Neural cell (in vitro differentiated cells): ENCODE measurements around the gene NARF. TPM values are rescaled to one million over a fixed set of nuclear protein-coding genes. Genes with fewer than 3 reads are reported as not detected.
"Not testable (repeated sequence)": the region's sequence is repeated elsewhere in the genome, so short reads cannot be mapped to it uniquely, and the experiment has no call there.

ENCODE experiments used
- H2AFZ ChIP-seq: fragments of 200-600, 300-800 bp; sonication (generic), shearing (Covaris generic); 2 replicates; pipeline ENCODE4 v1.6.0; 2014; ENCODE audit warnings: low read depth, mild to moderate bottlenecking, antibody characterized with exemption, low read length, moderate library complexity
- H3F3A ChIP-seq: fragments of 200-600 bp; shearing (Covaris generic); 2 replicates; pipeline ENCODE4 v1.6.1; 2016; ENCODE audit warnings: mild to moderate bottlenecking, moderate library complexity, mixed read lengths, antibody characterized with exemption, low read length; ENCODE audit not compliant: insufficient read depth, poor library complexity, severe bottlenecking
- H3K27ac ChIP-seq: fragments of 200-600, 300-800 bp; sonication (generic), shearing (Covaris generic); 2 replicates; pipeline ENCODE4 v1.5.1; 2014; ENCODE audit warnings: mild to moderate bottlenecking, low read length, moderate library complexity
- H3K27me3 ChIP-seq: fragments of 300-800, 200-600 bp; sonication (generic), shearing (Covaris generic); 2 replicates; pipeline ENCODE4 v1.6.0; 2014; ENCODE audit warnings: mild to moderate bottlenecking, low read depth, low read length, moderate library complexity; ENCODE audit not compliant: insufficient read depth
- H3K36me3 ChIP-seq: fragments of 300-800, 200-600 bp; sonication (generic), shearing (Covaris generic); 2 replicates; pipeline ENCODE4 v1.5.1; 2014; ENCODE audit warnings: mild to moderate bottlenecking, antibody characterized with exemption, low read length, moderate library complexity; ENCODE audit not compliant: insufficient read depth
- H3K4me2 ChIP-seq: fragments of 300-800, 200-600 bp; sonication (generic), shearing (Covaris generic); 2 replicates; pipeline ENCODE4 v1.6.0; 2014; ENCODE audit warnings: mild to moderate bottlenecking, low read length
- H3K4me3 ChIP-seq: fragments of 300-800, 200-600 bp; sonication (generic), shearing (Covaris generic); 2 replicates; pipeline ENCODE4 v1.5.1; 2014; ENCODE audit warnings: mild to moderate bottlenecking, low read length, moderate library complexity
- H3K79me2 ChIP-seq: fragments of 200-600 bp; shearing (Covaris generic); replicated peaks from 2 replicates; pipeline ENCODE4 v1.6.0; 2014; ENCODE audit warnings: mild to moderate bottlenecking, low read length, moderate library complexity; ENCODE audit not compliant: insufficient read depth
- H3K9ac ChIP-seq: fragments of 300-800, 200-600 bp; sonication (generic), shearing (Covaris generic); 2 replicates; pipeline ENCODE4 v1.6.1; 2016; ENCODE audit warnings: mild to moderate bottlenecking, low read length, mixed read lengths
- H3K9me2 ChIP-seq: fragments of 200-600 bp; shearing (Covaris generic); 2 replicates; pipeline ENCODE4 v1.6.1; 2016; ENCODE audit warnings: mild to moderate bottlenecking, low read length, mixed read lengths; ENCODE audit not compliant: insufficient read depth
- H3K9me3 ChIP-seq: fragments of 200-600, 300-800 bp; sonication (generic), shearing (Covaris generic); 2 replicates; pipeline ENCODE4 v1.6.1; 2016; ENCODE audit warnings: mild to moderate bottlenecking, mixed run types, low read length, moderate library complexity, mixed read lengths
- H4K20me1 ChIP-seq: fragments of 200-600 bp; shearing (Covaris generic); 2 replicates; pipeline ENCODE4 v1.6.1; 2016; ENCODE audit warnings: mild to moderate bottlenecking, mixed run types; ENCODE audit not compliant: insufficient read depth
- CTCF ChIP-seq: fragments of 450-650 bp; IDR thresholded peaks from 2 replicates; pipeline ENCODE4 v1.5.1; 2014; ENCODE audit warnings: antibody characterized with exemption, mild to moderate bottlenecking, moderate library complexity; ENCODE audit not compliant: poor library complexity, severe bottlenecking
- EP300 ChIP-seq: fragments of 450-650 bp; conservative IDR thresholded peaks from 2 replicates; pipeline ENCODE4 v1.6.1; 2014; ENCODE audit warnings: antibody characterized with exemption, mild to moderate bottlenecking, moderate library complexity; ENCODE audit not compliant: poor library complexity, severe bottlenecking
- EZH2 ChIP-seq: fragments of 200-600, 300-800 bp; shearing (Covaris generic), sonication (generic); IDR thresholded peaks from 2 replicates; pipeline ENCODE4 v1.6.1; 2014; ENCODE audit warnings: antibody characterized with exemption, low read length, borderline replicate concordance, mild to moderate bottlenecking; ENCODE audit not compliant: insufficient read depth, poor library complexity, severe bottlenecking
- MXI1 ChIP-seq: fragments of 450-650 bp; conservative IDR thresholded peaks from 2 replicates; pipeline ENCODE4 v1.6.1; 2014; ENCODE audit warnings: antibody characterized with exemption, mild to moderate bottlenecking; ENCODE audit not compliant: poor library complexity, severe bottlenecking
- POLR2AphosphoS5 ChIP-seq: IDR thresholded peaks from 2 replicates; pipeline ENCODE4 v1.6.1; 2012
- RAD21 ChIP-seq: fragments of 450-650 bp; conservative IDR thresholded peaks from 2 replicates; pipeline ENCODE4 v1.6.1; 2014; ENCODE audit warnings: antibody characterized with exemption, mild to moderate bottlenecking, moderate library complexity
- REST ChIP-seq: IDR thresholded peaks from 2 replicates; pipeline ENCODE4 v1.6.1; 2012; ENCODE audit warnings: borderline replicate concordance
- SMC3 ChIP-seq: fragments of 450-650 bp; conservative IDR thresholded peaks from 2 replicates; pipeline ENCODE4 v1.6.1; 2014; ENCODE audit warnings: antibody characterized with exemption, mild to moderate bottlenecking, moderate library complexity; ENCODE audit not compliant: poor library complexity
- TAF1 ChIP-seq: IDR thresholded peaks from 2 replicates; pipeline ENCODE4 v1.6.1; 2012; ENCODE audit warnings: low read depth
- polyA plus RNA-seq: library from polyadenylated mRNA; depleted of rRNA; stranded (reverse); fragments of >200 nt; gene quantifications from 2 replicates; pipeline ENCODE4 v1.2.3, GENCODE V29; 2014

The NARF gene
- polyA plus RNA-seq, 1 donor from 2014 or later, result 243 TPM

GRCh38 chr17:82450357-82451106, 8.0 kb upstream of the NARF start, which contains the start of gene CYBC1:
Gene CYBC1 (minus strand): TSS chr17:82450752. CDS start chr17:82449254, 1,498 bp downstream.
- TF ChIP-seq MXI1 (peak; percentile 84), RAD21 (no peak), CTCF (no peak), POLR2AphosphoS5 (peak; percentile 96), EZH2 (no peak), TAF1 (peak; percentile 82), EP300 (peak; percentile 50), SMC3 (peak; percentile 57), REST (peak; percentile 79)

GRCh38 chr17:82452162-82452561, 6.4 kb upstream of the NARF start:
- Histone ChIP-seq H2AFZ (no peak overlapping the region), H3K27ac (no peak overlapping the region), H3K9me2 (no peaks in the 10 kb centered on the region), H3K9ac (no peak overlapping the region), H3F3A (no peaks in the 10 kb centered on the region), H3K9me3 (no peaks in the 10 kb centered on the region), H3K4me2 (no peak overlapping the region), H3K79me2 (peaks cover 10% of the 10 kb centered on the region), H3K4me3 (no peak overlapping the region), H4K20me1 (no peaks in the 10 kb centered on the region), H3K27me3 (no peaks in the 10 kb centered on the region), H3K36me3 (no peaks in the 10 kb centered on the region)
- TF ChIP-seq RAD21 (no peak), CTCF (no peak), EP300 (no peak), POLR2AphosphoS5 (no peak), MXI1 (no peak), SMC3 (no peak), REST (no peak), EZH2 (no peak)

More at GRCh38 chr17:82450357-82451106, 8.0 kb upstream of the NARF start, which contains the start of gene CYBC1:
- H3K79me2 ChIP-seq, result peaks cover 10% of the 10 kb centered on the region
- H3K27ac ChIP-seq, result peak within 1 kb of the TSS; percentile 76
- H3K9me2 ChIP-seq, result no peaks in the 10 kb centered on the region
- peak within 1 kb of the TSS; percentile 84 for H3K9ac ChIP-seq
- H3F3A ChIP-seq, result no peaks in the 10 kb centered on the region
- no peaks in the 10 kb centered on the region for H3K9me3 ChIP-seq
- peak within 1 kb of the TSS; percentile 60 for H3K4me2 ChIP-seq
- H2AFZ ChIP-seq, result peak within 1 kb of the TSS; percentile 71
- H4K20me1 ChIP-seq, result no peaks in the 10 kb centered on the region
- H3K27me3 ChIP-seq, result no peaks in the 10 kb centered on the region
- no peaks in the 10 kb centered on the region for H3K36me3 ChIP-seq
- peak within 1 kb of the TSS; percentile 86 for H3K4me3 ChIP-seq

- H3K4me2 ChIP-seq, H3F3A ChIP-seq, H3K9me2 ChIP-seq, H3K36me3 ChIP-seq, H3K4me3 ChIP-seq, H3K9me3 ChIP-seq, H3K27me3 ChIP-seq, H3K27ac ChIP-seq, H2AFZ ChIP-seq, H4K20me1 ChIP-seq, H3K9ac ChIP-seq: not testable (repeated sequence)
- peaks cover 10% of the 10 kb centered on the region for H3K79me2 ChIP-seq
These were observed 5.4 kb upstream of the NARF start for GRCh38 chr17:82453151-82453550.
